GM12874 (cell line): Measurements from ENCODE around the gene NAA20.

Experiments used
- TF ChIP-seq, protein P1 (sequence below): IDR thresholded peaks from 2 replicates; pipeline ENCODE4 v1.5.1; 2011; ENCODE audit warnings: low read depth, mild to moderate bottlenecking, control low read depth, low read length, moderate library complexity; ENCODE audit not compliant: insufficient read depth

The NAA20 gene

DNA sequence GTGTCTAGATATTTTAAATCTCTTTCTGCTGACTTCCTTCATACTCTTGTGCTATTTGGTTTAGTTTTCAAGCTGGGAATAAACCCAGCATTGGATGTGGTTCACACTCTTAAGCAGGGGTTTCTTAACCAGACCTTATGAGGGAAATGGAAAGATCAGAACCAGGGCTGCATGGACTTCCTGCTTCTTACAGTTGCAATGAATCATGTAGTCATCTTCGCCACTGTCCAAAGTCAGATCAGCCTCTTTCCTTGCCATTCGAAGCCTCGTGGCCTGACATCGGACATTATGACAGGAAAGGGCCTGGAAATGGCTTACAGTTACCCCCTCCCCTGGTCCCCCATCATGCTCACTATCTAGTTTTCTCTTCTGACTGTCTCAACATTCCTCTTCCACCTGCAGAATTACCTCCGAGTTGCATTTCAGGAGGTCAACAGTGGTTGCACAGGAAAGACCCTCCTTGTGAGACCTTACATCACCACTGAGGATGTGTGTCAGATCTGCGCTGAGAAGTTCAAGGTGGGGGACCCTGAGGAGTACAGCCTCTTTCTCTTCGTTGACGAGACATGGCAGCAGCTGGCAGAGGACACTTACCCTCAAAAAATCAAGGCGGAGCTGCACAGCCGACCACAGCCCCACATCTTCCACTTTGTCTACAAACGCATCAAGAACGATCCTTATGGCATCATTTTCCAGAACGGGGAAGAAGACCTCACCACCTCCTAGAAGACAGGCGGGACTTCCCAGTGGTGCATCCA lies 16.8 kb upstream of the NAA20 start:
- TF ChIP-seq, protein P1, sequence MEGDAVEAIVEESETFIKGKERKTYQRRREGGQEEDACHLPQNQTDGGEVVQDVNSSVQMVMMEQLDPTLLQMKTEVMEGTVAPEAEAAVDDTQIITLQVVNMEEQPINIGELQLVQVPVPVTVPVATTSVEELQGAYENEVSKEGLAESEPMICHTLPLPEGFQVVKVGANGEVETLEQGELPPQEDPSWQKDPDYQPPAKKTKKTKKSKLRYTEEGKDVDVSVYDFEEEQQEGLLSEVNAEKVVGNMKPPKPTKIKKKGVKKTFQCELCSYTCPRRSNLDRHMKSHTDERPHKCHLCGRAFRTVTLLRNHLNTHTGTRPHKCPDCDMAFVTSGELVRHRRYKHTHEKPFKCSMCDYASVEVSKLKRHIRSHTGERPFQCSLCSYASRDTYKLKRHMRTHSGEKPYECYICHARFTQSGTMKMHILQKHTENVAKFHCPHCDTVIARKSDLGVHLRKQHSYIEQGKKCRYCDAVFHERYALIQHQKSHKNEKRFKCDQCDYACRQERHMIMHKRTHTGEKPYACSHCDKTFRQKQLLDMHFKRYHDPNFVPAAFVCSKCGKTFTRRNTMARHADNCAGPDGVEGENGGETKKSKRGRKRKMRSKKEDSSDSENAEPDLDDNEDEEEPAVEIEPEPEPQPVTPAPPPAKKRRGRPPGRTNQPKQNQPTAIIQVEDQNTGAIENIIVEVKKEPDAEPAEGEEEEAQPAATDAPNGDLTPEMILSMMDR = no peak

DNA sequence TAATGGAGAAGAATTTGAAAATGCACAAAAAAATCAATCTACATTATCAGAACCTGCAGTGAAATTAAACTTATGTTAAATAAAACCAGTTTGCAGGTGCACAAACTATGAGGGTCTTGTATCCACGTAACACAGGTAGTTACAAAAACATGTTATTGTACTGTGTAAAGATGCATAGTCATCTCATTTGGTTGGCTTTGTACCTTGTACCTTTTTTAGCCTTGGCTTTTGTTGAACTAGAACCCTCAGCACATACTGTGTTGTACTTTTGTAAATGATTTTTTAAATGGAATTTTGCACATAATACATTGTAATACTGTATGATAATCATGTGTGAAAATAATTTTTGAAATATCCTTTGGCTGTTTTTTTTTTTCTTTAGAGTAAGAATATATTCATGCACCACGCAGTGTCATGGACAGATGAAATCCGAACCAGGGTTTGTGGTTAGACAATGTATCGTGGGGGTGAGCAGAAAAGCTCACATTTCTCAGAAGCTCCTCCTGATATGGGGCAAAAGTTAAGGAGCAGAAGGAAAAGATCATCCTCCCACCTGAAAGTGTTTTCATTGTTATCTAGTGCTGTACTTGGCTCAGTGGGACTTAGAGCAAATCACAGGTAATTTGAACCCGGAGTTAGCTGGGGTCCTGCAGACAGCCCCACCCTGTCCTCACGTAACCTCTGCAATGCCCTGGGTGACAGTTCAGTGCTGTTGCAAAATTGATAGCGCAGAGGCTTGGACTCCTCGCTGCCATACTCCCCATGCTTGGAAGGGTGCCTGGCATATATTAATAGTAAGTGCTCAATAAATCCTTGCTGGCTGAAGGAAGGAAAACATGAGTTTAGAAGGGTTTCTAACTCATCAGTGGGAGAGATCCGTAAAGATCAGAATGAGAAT lies 14.8 kb upstream of the NAA20 start:
- TF ChIP-seq, protein P1 = no peak

DNA sequence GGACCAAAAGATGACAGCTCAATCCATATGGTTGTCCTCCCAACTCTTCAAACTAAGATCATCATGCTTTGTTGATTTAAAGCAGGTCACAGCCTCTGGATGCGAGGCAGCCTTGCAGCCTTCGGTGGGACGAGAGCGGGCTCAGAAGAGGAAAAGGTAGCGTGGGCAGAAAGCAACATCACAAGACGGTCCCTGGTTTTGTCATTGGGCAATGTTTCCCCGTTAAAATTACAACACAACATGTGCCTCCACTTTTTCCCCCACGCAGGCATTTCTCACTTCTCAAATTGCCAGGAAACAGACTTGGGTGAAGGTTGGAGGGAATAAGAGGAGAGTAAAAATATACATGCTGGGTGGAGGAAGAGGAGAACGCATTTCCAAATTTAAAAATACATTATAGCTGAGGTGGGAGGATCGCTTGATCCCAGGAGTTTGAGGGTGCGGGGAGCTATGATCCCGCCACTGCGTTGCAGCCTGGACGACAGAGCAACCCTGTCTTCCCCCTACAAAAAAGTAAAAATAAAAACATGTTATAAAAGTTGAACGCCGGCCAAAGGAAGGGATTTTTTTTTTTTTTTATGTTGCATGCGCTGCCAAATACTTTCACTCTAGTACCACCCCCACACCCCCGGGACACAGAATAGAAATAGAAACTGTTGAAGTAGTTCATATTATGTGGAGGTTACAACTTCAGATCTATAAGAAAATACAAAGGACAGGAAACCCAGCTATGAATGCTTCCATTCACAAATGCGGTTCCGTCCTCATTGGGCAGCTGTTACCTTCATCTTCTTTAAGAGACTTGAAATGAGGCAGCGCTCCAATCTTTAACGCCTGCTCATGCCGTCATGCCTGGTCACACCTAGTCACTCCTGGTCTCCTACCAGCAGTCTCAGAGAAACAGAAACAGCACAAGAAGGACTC lies 13.9 kb upstream of the NAA20 start:
- TF ChIP-seq, protein P1 = no peak

DNA sequence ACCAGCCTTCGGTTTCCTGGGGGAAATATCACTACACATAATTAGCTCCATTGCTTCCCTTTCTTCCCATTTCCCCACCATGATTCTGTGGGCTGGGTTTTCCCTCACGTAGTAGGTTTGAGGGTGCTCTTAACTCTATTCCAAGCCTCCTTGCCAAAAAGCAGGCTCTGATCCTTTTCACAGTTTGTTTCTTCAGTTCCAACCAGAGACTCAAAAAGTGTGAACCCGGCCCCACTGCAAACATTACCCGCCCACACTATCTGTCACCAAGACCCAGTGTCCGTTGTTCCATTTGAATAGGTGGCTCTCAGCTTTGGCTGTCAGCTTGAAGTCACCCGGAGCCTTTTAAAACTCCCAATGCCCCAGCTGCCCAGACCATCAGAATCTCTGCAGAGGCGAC lies 11.8 kb upstream of the NAA20 start:
- TF ChIP-seq, protein P1 = no peak

DNA sequence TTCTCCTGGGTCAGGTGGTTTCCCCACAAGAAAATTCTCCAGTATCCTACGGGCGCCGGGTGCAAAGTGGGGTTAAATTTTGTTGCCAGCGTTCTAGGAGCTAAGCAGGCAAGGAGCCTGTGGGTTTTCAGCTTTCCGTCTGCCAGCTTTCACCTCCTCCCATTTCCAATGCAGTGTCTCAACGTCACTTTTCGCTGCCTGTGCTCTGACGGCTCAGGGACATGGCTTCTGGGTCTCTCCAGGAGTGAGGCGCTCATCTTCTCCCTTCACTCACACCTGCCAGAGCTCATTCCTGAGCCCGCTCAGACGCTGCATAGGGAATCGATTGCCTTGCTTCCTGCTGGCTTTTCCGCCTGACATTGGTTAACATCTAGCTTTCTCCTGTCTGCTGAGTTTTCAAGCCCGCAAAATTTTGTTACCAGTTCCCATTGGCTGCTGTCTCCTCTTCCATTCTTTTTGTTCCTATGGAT lies 7.3 kb upstream of the NAA20 start:
- TF ChIP-seq, protein P1 = no peak

DNA sequence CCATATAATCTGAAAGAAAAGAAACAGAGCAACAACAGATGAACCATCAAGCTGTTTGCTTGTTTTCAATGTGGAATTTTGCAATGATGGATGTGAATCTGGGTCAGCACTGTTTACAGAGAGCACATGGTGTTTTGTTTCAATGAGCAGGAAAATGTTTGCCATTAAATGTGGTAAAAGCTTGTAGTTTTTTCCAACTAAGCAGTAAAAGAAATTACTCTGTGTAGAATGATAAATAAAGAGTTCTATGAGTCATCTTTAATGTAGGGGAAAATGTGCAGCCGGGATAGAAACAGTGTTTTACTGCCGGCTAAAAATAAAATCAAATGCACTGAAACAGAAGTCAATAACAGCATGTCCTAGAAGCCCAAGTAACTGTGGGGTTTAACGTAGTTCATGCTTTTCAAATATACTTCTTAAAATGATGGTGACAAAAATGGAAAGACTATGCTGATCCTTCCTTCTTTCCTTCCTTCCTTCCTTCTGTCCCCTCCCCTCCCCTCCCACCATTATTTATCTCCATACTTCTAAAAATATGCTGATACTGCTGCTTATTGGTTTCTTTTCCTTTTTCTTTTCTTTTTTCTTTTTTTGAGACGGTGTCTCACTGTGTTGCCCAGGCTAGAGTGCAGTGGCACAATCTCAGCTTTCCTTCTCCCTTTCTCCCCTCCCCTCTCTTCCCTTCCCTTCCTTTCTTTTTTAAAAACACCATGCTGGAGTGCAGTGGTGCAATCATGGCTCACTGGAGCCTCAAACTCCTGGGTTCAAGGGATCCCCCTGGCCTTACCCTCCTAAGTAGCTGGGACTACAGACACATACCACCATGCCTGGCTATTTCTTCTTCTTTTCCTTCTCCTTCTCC lies 6.3 kb upstream of the NAA20 start:
- TF ChIP-seq, protein P1 = no peak
